ENCODE measurements around the gene ELMO1.

DNA sequence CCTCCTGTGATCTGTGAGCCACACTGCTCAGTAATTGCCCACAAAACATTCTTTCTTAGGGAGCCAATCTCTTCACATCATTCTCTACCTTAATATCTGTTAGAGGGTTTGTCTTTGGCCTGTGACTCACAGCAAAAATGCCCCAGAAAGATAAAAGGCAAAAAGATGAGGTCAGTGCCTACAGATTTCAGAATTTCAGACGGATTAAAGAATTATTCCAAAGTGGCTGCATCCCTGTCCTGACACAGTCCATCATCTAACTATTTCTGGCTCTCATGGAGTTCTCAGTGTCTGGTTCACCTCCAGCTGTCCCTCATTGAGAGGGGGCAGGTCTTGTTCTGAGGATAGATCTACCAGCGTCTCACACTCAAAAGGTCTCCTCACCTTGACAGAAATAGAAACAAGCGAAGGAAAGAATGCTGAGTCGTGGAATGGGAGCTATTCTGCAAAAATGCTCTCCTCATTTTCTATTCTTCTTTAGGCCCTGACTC, 585.8 kb downstream of the ELMO1 start:
- TF ChIP-seq, protein P1, sequence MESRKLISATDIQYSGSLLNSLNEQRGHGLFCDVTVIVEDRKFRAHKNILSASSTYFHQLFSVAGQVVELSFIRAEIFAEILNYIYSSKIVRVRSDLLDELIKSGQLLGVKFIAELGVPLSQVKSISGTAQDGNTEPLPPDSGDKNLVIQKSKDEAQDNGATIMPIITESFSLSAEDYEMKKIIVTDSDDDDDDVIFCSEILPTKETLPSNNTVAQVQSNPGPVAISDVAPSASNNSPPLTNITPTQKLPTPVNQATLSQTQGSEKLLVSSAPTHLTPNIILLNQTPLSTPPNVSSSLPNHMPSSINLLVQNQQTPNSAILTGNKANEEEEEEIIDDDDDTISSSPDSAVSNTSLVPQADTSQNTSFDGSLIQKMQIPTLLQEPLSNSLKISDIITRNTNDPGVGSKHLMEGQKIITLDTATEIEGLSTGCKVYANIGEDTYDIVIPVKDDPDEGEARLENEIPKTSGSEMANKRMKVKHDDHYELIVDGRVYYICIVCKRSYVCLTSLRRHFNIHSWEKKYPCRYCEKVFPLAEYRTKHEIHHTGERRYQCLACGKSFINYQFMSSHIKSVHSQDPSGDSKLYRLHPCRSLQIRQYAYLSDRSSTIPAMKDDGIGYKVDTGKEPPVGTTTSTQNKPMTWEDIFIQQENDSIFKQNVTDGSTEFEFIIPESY (CRISPR knock-in tag; IDR thresholded peaks at IDR 0.05) = no peak
- TF ChIP-seq, protein P2, sequence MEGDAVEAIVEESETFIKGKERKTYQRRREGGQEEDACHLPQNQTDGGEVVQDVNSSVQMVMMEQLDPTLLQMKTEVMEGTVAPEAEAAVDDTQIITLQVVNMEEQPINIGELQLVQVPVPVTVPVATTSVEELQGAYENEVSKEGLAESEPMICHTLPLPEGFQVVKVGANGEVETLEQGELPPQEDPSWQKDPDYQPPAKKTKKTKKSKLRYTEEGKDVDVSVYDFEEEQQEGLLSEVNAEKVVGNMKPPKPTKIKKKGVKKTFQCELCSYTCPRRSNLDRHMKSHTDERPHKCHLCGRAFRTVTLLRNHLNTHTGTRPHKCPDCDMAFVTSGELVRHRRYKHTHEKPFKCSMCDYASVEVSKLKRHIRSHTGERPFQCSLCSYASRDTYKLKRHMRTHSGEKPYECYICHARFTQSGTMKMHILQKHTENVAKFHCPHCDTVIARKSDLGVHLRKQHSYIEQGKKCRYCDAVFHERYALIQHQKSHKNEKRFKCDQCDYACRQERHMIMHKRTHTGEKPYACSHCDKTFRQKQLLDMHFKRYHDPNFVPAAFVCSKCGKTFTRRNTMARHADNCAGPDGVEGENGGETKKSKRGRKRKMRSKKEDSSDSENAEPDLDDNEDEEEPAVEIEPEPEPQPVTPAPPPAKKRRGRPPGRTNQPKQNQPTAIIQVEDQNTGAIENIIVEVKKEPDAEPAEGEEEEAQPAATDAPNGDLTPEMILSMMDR (CRISPR knock-in tag; IDR thresholded peaks at IDR 0.05) = no peak
- TF ChIP-seq ZNF121 (CRISPR knock-in tag; IDR thresholded peaks at IDR 0.05) = no peak
- no peak for TF ChIP-seq TAF1 (CRISPR knock-in tag; IDR thresholded peaks at IDR 0.05)
- no peak for TF ChIP-seq ZNF232 (CRISPR knock-in tag; IDR thresholded peaks at IDR 0.05; ENCODE audit: borderline replicate concordance)
- no peak for TF ChIP-seq ZSCAN30 (CRISPR knock-in tag; IDR thresholded peaks at IDR 0.05)
- no peak for TF ChIP-seq HDAC1 (CRISPR knock-in tag; IDR thresholded peaks at IDR 0.05)
- TF ChIP-seq EZH2 (conservative IDR thresholded peaks at IDR 0.05; ENCODE audit: low read depth, low read length) = no peak
- TF ChIP-seq, protein P3, sequence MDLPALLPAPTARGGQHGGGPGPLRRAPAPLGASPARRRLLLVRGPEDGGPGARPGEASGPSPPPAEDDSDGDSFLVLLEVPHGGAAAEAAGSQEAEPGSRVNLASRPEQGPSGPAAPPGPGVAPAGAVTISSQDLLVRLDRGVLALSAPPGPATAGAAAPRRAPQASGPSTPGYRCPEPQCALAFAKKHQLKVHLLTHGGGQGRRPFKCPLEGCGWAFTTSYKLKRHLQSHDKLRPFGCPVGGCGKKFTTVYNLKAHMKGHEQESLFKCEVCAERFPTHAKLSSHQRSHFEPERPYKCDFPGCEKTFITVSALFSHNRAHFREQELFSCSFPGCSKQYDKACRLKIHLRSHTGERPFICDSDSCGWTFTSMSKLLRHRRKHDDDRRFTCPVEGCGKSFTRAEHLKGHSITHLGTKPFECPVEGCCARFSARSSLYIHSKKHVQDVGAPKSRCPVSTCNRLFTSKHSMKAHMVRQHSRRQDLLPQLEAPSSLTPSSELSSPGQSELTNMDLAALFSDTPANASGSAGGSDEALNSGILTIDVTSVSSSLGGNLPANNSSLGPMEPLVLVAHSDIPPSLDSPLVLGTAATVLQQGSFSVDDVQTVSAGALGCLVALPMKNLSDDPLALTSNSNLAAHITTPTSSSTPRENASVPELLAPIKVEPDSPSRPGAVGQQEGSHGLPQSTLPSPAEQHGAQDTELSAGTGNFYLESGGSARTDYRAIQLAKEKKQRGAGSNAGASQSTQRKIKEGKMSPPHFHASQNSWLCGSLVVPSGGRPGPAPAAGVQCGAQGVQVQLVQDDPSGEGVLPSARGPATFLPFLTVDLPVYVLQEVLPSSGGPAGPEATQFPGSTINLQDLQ (CRISPR knock-in tag; IDR thresholded peaks at IDR 0.05) = no peak
- TF ChIP-seq POLR2AphosphoS5 (IDR thresholded peaks at IDR 0.05; ENCODE audit: low read depth, low read length) = no peak
- TF ChIP-seq MAFK (conservative IDR thresholded peaks at IDR 0.05 in 1 of 2, IDR thresholded peaks at IDR 0.05 in 1 of 2; ENCODE audit: low read length in 2 of 2) = peak; percentile 55 to 77
- TF ChIP-seq, protein P4, sequence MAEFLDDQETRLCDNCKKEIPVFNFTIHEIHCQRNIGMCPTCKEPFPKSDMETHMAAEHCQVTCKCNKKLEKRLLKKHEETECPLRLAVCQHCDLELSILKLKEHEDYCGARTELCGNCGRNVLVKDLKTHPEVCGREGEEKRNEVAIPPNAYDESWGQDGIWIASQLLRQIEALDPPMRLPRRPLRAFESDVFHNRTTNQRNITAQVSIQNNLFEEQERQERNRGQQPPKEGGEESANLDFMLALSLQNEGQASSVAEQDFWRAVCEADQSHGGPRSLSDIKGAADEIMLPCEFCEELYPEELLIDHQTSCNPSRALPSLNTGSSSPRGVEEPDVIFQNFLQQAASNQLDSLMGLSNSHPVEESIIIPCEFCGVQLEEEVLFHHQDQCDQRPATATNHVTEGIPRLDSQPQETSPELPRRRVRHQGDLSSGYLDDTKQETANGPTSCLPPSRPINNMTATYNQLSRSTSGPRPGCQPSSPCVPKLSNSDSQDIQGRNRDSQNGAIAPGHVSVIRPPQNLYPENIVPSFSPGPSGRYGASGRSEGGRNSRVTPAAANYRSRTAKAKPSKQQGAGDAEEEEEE (CRISPR knock-in tag; IDR thresholded peaks at IDR 0.05; ENCODE audit: borderline replicate concordance) = no peak
- no peak for TF ChIP-seq TCF7L2 (IDR thresholded peaks at IDR 0.05; ENCODE audit: low read depth, low read length)

All from HepG2 (cell line).